BLaER1 (cell line): ENCODE results near the gene LUC7L.
"Not testable (repeated sequence)": the region's sequence is repeated elsewhere in the genome, so short reads cannot be mapped to it uniquely, and the experiment has no call there.

Experiments
- H3K27ac ChIP-seq: shearing (Covaris generic); formaldehyde crosslinking; 2 replicates; pipeline ENCODE4 v1.8.1; 2022
- H3K27me3 ChIP-seq: shearing (Covaris generic); formaldehyde crosslinking; 2 replicates; pipeline ENCODE4 v1.8.1; 2022
- H3K36me3 ChIP-seq: shearing (Covaris generic); formaldehyde crosslinking; 2 replicates; pipeline ENCODE4 v1.8.1; 2022
- H3K4me1 ChIP-seq: shearing (Covaris generic); formaldehyde crosslinking; 2 replicates; pipeline ENCODE4 v1.8.1; 2022
- H3K4me2 ChIP-seq: shearing (Covaris generic); formaldehyde crosslinking; 2 replicates; pipeline ENCODE4 v1.8.1; 2022
- H3K4me3 ChIP-seq: shearing (Covaris generic); formaldehyde crosslinking; 2 replicates; pipeline ENCODE4 v1.8.1; 2022
- H3K9ac ChIP-seq: shearing (Covaris generic); formaldehyde crosslinking; 2 replicates; pipeline ENCODE4 v1.8.1; 2022
- H3K9me3 ChIP-seq: shearing (Covaris generic); formaldehyde crosslinking; 2 replicates; pipeline ENCODE4 v1.8.1; 2022
- H4K20me1 ChIP-seq: shearing (Covaris generic); formaldehyde crosslinking; 2 replicates; pipeline ENCODE4 v1.8.1; 2022
- Cebpa-rat ChIP-seq: shearing (Covaris generic); IDR thresholded peaks from 2 replicates; pipeline ENCODE4 v1.8.1; 2022

LUC7L gene

GRCh38 chr16:166375-167121 lies 62.7 kb downstream of the LUC7L start:
- Histone ChIP-seq H3K4me1 (peaks cover 12% of the 10 kb centered on the region), H3K4me2 (no peak overlapping the region), H3K4me3 (no peak overlapping the region), H3K36me3 (no peaks in the 10 kb centered on the region), H3K27me3 (peaks cover 87% of the 10 kb centered on the region), H4K20me1 (peaks cover 58% of the 10 kb centered on the region), H3K9ac (no peak overlapping the region), H3K9me3 (no peaks in the 10 kb centered on the region), H3K27ac (no peak overlapping the region)
- TF ChIP-seq Cebpa-rat: no peak

- peak within 1 kb of the TSS; percentile 81 for H3K4me2 ChIP-seq
- H4K20me1 ChIP-seq: peaks cover 59% of the 10 kb centered on the region
- H3K27me3 ChIP-seq: peaks cover 87% of the 10 kb centered on the region
- peak within 1 kb of the TSS; percentile 58 for H3K4me3 ChIP-seq
- no peaks in the 10 kb centered on the region for H3K9me3 ChIP-seq
- H3K27ac ChIP-seq: no peak within 1 kb of the TSS
- no peaks in the 10 kb centered on the region for H3K36me3 ChIP-seq
- H3K4me1 ChIP-seq: peaks cover 12% of the 10 kb centered on the region
- TF ChIP-seq Cebpa-rat: no peak
- no peak within 1 kb of the TSS for H3K9ac ChIP-seq
Observed at GRCh38 chr16:165539-166374, 63.5 kb downstream of the LUC7L start, which contains the start of gene HBM. Gene HBM, plus strand, starts transcription at chr16:165978. Its CDS starts 20 bp downstream, at chr16:165998.

DNA sequence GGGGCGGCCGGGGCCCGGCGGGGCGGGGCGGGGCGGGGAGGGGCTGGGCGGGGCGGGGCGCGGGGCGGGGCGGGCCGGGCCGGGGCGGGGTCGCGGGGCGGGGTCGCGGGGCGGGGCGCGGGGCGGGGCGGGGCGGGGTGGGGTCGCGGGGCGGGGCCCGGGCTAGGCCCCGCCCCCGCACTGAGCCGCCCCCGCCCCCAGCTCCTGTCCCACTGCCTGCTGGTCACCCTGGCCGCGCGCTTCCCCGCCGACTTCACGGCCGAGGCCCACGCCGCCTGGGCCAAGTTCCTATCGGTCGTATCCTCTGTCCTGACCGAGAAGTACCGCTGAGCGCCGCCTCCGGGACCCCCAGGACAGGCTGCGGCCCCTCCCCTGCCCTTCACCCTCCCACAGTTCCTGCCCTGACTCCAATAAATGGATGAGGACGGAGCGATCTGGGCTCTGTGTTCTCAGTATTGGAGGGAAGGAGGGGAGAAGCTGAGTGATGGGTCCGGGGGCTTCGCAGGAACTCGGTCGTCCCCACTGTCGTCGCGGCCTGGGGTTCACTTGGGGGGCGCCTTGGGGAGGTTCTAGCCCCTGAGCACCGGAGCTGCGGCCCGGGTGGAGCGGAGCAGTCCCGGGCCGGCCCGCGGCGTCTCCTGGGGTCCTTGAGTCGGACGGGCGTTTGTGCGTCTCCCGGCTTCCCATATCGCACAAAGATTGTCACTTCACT lies 64.3 kb downstream of the LUC7L start:
- H3K9ac ChIP-seq: no peak overlapping the region
- peaks cover 12% of the 10 kb centered on the region for H3K4me1 ChIP-seq
- H3K4me3 ChIP-seq: peak overlapping the region; percentile 58
- no peaks in the 10 kb centered on the region for H3K9me3 ChIP-seq
- H3K27me3 ChIP-seq: peaks cover 86% of the 10 kb centered on the region
- H3K27ac ChIP-seq: no peak overlapping the region
- H3K36me3 ChIP-seq: no peaks in the 10 kb centered on the region
- H3K4me2 ChIP-seq: peak overlapping the region; percentile 81
- peaks cover 59% of the 10 kb centered on the region for H4K20me1 ChIP-seq
- TF ChIP-seq Cebpa-rat: no peak

DNA sequence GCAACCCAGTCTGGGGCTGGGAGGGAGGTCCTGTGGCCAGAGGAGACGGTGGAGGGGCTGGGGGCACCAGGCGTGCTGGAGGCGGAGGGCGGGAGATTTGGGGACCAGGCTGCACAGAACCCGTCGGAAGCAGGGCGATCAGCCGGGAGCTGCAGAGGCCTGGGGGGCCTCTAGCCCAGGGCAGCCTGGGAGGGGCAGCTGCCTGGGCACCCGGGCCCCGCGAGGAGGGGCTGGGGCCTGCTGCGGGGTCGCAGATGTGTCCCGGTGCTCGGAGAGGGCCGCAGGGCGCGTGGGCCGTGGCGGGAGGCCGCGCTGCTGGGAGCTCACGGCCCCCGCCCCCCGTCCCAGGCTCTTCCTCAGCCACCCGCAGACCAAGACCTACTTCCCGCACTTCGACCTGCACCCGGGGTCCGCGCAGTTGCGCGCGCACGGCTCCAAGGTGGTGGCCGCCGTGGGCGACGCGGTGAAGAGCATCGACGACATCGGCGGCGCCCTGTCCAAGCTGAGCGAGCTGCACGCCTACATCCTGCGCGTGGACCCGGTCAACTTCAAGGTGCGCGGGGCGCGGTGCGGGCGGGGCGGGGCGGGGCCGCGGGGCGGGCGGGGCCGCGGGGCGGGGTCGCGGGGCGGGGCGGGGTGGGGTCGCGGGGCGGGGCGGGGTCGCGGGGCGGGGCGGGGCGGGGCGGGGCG lies 65.0 kb downstream of the LUC7L start:
- peaks cover 84% of the 10 kb centered on the region for H3K27me3 ChIP-seq
- H3K36me3 ChIP-seq, H3K27ac ChIP-seq, H3K9ac ChIP-seq, H3K9me3 ChIP-seq, H3K4me2 ChIP-seq, H3K4me3 ChIP-seq: not testable (repeated sequence)
- peaks cover 57% of the 10 kb centered on the region for H4K20me1 ChIP-seq
- peaks cover 12% of the 10 kb centered on the region for H3K4me1 ChIP-seq

GRCh38 chr16:163696-164095 lies 65.6 kb downstream of the LUC7L start:
- not testable (repeated sequence) for H3K27ac ChIP-seq, H3K9me3 ChIP-seq, H3K36me3 ChIP-seq, H3K4me2 ChIP-seq, H3K9ac ChIP-seq, H3K4me3 ChIP-seq
- Histone ChIP-seq H3K4me1 (peaks cover 12% of the 10 kb centered on the region), H4K20me1 (peaks cover 51% of the 10 kb centered on the region), H3K27me3 (peaks cover 81% of the 10 kb centered on the region)

GRCh38 chr16:163139-163538 lies 66.1 kb downstream of the LUC7L start:
- not testable (repeated sequence) for H3K4me2 ChIP-seq, H3K9me3 ChIP-seq, H3K36me3 ChIP-seq, H3K27ac ChIP-seq, H3K4me3 ChIP-seq, H3K9ac ChIP-seq
- peaks cover 12% of the 10 kb centered on the region for H3K4me1 ChIP-seq
- peaks cover 75% of the 10 kb centered on the region for H3K27me3 ChIP-seq
- H4K20me1 ChIP-seq: peaks cover 46% of the 10 kb centered on the region

- TF ChIP-seq Cebpa-rat: no peak
- Histone ChIP-seq H4K20me1 (peaks cover 39% of the 10 kb centered on the region), H3K9me3 (no peaks in the 10 kb centered on the region), H3K4me2 (no peak overlapping the region), H3K27ac (no peak overlapping the region), H3K4me3 (no peak overlapping the region), H3K4me1 (peaks cover 12% of the 10 kb centered on the region), H3K27me3 (peaks cover 68% of the 10 kb centered on the region), H3K36me3 (no peaks in the 10 kb centered on the region), H3K9ac (no peak overlapping the region)
Observed at GRCh38 chr16:162271-162991, 66.8 kb downstream of the LUC7L start.

DNA sequence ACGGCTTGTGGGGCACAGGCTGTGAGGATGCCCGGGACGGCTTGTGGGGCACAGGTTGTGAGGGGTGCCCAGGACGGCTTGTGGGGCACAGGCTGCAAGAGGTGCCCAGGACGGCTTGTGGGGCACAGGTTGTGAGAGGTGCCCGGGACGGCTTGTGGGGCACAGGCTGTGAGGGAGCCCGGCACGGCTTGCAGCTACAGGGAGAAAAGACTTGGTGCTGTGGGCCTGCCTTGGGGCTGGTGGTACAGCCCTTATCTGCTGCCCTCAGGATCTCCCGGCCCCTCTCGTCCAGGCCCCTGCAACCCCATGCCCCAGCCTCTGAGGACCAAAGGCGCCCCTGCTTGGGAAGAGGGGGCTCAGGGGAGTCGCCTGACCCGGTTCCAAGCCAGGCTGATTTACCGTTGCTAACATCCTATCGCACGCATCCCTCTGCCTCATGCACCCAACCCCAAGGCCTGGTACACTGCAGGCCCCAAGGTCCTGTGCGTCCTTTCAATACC lies 68.5 kb downstream of the LUC7L start:
- Histone ChIP-seq H3K4me2 (no peak overlapping the region), H3K27me3 (peaks cover 63% of the 10 kb centered on the region), H3K4me1 (peaks cover 8% of the 10 kb centered on the region), H3K27ac (no peak overlapping the region), H4K20me1 (peaks cover 22% of the 10 kb centered on the region), H3K36me3 (no peaks in the 10 kb centered on the region), H3K9ac (no peak overlapping the region), H3K9me3 (no peaks in the 10 kb centered on the region), H3K4me3 (no peak overlapping the region)
- no peak for TF ChIP-seq Cebpa-rat

GRCh38 chr16:160242-160641 lies 69.0 kb downstream of the LUC7L start:
- not testable (repeated sequence) for H3K4me2 ChIP-seq, H3K9me3 ChIP-seq, H3K27ac ChIP-seq, H3K9ac ChIP-seq, H3K36me3 ChIP-seq, H3K4me3 ChIP-seq, H3K4me1 ChIP-seq
- H3K27me3 ChIP-seq: peaks cover 63% of the 10 kb centered on the region
- peaks cover 17% of the 10 kb centered on the region; the same call in 1 of the 2 replicates for H4K20me1 ChIP-seq
